NCI-H1930 (cell line): ENCODE results near the gene GREM2.

Experiments
- DNase-seq, 2 experiments: peaks; one replicate each; lab custom pipeline; 2025; lab: John Stamatoyannopoulos, UW

GREM2 gene

DNA sequence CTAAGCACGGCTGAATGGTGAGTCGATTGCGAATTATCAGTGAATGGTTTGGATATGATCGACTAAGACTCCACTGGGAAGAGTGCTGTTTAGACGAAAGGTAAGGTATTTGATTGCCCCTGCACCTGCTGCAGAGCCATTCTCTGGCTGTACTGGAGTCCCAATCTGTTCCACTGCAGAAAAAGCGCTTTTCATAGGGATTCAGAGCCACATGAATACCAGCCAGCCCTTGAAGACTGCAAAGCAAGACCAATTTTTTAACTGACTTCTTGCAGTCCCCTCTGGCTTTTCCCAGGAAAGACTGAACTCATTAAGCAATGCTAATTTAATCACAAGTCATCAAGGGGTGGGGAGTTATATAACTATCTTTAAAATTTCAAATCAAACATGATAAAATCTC lies 1.3 kb downstream of the GREM2 start:
- no peak for DNase-seq

- no peak for DNase-seq
These were observed 2.4 kb downstream of the GREM2 start for GRCh38 chr1:240609527-240610060.

- peak in 1 of 2 experiments; percentile 1 for DNase-seq
These were observed 3.2 kb downstream of the GREM2 start for GRCh38 chr1:240608707-240609106.

- DNase-seq, result no peak
These were observed 4.9 kb downstream of the GREM2 start for GRCh38 chr1:240607006-240607405.

GRCh38 chr1:240602189-240602588 lies 9.8 kb downstream of the GREM2 start:
- DNase-seq, result no peak

DNA sequence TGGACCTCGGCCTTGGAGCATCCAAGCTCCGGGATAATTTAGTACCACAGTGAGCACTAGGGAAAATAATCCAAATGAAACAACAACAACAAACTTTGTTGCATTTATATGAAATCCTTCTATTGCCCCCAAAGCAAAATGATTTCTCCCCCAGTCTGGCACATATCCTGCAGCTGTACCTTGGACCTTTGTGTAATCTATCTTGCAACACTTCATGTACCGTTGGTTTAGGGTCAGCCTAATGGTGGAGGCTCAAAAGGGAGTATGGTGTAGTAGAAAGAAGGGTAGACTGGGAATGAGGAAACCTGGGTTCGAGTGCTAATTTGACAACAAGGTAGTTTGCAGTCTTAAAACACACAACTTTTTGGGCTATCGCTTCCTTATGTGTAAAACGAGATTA lies 12.1 kb downstream of the GREM2 start:
- no peak for DNase-seq

DNA sequence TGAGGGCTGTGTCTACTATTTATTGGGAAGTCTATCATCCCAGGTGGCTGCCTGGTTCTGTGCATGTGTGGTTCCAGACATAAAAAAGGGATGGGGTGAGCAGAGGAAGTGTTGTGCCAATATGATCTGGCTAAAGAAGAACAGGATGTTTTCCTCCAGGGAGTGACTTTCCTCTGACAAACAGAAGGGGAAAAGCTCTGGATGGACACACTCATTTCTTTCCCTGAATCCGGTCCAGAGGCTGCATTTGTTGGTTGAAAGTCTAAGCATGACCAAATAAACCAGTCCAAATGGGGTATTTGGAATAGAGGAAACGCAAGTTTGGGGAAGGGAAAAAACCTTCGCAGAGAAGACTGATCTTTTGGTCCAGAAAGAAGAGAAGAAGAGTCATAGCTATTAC lies 12.7 kb downstream of the GREM2 start:
- no peak for DNase-seq

DNA sequence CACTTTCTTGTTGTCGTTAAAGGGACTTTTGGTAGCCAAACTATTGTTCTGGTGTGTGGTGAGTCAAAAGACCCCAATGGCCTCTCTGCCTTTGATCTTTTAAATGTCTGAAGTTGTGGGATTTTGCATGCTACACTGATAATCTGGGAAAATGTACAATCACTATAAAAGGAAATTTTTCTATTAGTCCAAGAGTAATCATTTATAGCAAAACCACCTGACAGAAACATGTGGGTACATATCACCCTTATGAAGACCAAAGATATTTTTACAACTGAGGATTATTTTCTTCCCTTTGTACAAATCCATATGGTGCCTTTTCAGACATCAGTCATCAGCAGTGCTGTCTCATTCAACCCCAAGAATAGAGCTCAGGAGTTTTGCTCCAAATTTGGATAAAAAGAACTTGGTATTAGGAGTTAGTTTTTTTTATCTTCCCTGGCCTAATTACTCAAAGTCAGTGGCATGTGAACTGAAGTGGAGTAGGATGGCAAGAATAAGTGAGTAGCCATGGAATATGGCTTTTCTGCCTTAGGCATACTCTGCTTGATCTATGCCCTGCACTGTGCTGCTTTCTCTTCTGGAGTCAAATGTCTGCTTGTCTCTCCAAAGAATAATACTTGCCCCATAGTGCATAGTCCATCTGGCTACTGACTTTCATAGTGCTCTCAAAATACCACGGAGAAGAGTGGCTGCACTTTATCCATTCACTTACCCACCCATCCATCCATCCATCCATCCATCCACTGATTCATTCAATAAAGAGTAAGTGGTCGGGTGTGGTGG lies 13.5 kb downstream of the GREM2 start:
- no peak for DNase-seq

- DNase-seq, result no peak
These were observed 14.7 kb downstream of the GREM2 start for GRCh38 chr1:240597153-240597745.

DNA sequence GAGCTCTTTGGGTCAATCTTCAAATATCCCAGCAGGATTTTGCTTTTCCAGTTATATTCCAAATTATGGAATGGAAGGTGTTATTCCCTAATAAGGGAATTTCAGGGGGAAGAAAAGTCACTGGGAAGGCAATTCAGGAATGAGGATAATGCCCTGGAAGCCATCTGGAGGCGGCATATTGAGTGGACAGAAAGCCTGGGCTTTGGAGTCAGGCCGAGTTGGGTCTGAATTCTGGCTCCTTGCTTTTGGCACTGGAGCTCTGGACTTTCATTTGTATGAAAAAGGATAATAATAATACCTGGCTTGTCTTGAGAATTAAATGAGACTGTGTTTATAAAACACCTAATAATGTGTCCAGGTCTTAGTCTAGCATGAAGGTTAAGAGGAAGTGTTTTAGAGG lies 16.5 kb downstream of the GREM2 start:
- DNase-seq, result no peak

DNA sequence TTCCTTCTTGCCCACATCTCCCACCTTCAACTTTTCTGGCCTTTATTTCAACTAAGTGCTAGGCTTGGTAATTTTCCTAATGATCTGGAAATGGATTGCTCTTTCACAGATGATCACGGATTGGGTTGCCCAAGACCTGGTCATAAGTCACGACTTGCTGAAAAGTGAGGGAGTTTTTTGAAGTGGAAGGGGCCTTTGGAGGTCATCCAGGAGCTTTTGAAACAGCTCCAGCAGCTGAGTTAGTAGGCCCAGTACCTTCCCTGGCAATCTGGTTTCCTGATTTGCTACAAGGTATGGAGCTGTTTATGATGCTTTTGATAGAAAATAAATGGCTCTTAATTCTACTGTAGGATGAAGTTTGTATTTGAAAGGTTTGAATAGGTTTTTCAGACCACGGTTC lies 20.4 kb downstream of the GREM2 start:
- no peak for DNase-seq

DNA sequence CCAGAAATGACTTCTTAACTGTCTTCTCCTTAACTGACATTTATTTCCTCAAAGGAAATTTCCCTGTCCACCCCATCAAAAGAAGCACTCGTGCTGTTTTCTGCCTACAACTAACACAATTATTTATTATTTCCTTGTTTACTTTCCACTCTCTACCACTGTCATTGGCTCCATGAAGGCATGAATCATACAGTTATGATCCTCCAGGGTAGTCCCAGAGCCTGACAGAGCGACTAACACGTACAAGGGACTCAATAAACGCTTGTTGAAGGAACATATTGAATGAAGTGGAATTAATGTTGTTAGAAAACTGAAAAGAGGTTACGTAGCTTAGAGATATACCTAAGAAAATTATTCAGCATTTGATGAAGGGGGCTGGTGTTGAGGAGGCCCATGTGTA lies 20.9 kb downstream of the GREM2 start:
- no peak for DNase-seq

GRCh38 chr1:240589585-240590110 lies 22.3 kb downstream of the GREM2 start:
- DNase-seq, result no peak

- DNase-seq, result no peak
These were observed 25.9 kb downstream of the GREM2 start for GRCh38 chr1:240586006-240586405.

DNA sequence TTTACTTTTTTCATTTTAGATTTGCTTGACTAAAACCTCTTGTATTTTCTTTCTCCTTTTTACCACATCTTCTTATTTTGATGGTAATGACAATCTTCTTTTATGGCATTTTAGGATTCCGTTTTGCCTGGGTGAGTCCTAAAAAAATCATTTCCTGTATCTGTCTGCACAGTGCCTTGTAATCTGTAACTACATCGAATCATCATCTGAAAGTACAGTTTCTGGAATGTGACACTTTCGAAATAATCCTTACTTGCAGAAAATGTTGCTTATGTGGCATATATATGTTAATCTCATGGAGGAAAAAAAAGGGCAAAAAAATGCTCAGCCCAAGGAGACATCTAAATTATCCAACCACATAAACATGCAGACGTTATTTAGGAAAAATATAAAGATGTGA lies 29.0 kb downstream of the GREM2 start:
- DNase-seq, result no peak

DNA sequence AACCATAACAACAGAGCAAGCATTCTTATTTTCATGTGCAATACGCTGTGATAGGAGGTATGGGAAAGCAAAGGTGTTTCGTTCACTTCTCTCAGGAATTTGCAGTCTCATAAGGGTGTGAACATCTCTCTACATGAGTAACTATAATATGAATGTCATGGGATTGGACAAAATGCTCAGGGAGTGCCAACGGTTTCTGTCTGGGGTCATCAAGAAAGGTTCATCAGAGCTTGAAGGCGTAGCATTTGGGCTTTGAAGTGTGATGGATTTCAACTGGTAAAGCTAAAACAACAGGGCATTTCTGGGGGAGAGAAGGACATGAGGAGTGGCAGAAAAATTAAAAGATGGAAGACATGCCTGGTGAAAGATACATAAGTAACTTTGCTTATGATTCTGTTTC lies 32.4 kb downstream of the GREM2 start:
- DNase-seq, result no peak

DNA sequence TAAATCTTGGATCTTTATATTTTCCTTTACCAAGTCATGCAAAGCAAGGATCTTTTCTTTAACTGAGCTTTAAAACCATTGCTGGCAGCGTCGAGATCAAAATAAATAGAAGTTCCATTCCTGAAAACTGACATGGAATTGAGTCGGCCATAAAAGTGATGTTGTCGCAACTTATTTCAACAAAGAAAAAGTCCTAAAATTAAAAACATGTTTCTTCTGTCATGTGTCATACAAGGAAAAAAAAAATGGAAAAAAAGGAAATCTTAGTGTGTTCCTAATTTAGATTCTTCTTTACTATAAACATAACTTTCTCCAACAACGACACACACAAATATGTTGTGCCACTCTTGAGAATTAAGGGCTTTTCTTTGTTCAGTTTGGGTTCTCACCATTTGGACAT lies 34.9 kb downstream of the GREM2 start:
- DNase-seq, result no peak

DNA sequence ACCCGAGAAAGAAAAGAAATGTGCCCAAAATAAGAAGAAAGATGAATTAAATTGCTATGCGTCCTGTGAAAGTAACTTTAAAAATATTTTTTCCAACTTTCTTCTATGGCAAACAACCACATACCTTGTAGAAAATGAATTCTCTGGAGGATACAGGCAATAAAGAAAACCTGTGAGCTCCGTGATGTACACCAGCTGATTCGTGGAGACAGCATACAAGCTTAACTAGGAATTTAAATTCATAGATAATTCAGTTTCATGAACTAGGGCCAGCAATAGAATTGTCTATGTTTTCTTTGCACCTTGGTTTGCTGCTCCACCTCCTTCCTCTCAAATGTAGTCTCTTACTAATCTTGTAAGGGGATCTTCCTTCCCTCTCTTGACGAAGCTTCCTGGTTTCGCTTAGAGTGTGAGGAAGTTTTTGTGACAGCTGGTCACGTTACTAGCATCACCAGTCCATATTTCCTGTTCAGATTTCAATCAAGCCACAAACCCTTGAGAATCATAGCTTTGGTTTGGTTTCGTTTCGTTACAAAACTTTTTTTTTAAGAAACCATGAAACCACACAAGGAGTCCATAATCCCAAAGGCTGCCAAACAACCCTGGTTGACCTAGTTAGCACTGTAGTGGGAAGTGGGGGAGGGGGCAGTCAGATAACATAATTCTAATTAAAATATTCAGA lies 35.8 kb downstream of the GREM2 start:
- no peak for DNase-seq

- DNase-seq, result no peak
These were observed 39.6 kb downstream of the GREM2 start for GRCh38 chr1:240572328-240572727.

DNA sequence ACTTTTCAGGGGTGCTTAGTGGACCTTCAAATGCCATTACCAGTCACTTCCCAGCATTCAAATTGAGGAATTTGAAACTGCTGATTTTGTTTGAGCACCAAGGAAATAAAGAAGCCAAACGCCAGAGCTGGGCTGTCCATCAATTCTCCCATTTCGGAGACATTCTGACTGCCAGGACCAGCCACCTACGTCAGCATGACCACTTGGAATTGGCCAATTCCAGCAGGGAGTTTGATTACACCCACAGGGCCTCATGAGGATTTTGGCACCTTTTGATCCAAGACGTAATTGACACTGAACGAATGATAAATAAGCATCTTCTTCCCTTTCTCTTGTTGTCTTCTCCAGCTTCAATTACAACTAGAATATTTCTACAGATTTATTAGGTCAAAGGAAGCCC lies 40.2 kb downstream of the GREM2 start:
- DNase-seq, result no peak

DNA sequence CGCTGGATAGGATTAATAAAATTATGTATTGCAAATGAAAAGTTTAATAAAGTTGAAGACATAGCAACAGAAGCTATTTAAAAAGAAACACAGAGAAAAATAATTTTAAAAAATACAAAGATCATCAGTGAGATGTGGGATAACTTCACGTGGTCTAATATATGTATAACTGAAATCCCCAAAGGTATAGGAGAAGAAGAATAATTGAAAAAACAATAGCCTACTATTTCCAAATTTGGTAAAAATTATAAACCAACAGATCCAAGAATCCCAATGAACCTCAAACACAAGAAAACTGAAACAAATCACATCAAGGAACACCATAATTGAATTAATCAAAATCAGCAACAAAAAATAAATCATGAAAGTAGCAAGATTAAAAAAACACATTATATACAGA lies 44.9 kb downstream of the GREM2 start:
- no peak for DNase-seq

DNA sequence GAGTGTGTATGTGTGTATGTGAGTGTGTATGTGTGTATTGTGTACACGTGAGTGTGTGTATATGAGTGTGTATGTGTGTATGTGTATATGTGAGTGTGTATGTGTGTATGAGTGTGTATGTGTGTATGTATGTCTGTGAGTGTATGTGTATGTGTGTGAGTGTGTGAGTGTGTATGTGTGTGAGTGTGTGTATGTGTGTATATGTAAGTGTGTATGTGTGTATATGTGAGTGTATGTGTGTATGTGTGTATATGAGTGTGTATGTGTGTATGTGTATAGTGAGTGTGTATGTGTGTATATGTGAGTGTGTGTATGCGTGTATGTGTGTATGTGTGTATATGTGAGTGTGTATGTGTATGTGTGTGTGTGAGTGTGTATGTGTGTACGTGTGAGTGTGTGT lies 49.2 kb downstream of the GREM2 start:
- no peak for DNase-seq

DNA sequence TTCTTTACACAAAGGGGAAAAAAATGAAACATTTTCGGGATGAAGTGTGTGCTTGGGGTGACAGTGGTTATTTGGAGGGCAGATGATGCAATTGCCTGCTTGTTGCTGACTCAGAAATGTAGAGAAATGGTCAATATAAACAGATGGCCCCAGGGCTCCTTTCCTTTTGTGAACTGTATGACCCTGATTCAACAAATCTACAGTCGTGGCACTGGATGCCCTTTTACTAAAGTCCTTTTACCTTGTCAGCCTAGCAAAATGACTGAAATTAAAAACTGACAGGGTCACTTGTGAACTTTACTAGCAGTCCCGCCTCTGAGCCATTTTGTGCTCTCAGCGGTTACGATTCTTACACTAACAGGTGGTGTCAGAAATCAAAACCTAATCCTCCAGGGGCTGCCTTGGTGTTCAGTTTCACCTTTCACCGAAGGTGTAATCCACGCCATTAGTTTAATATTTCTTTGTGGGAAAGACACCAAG lies 49.8 kb downstream of the GREM2 start:
- peak in 1 of 2 experiments; percentile 2 for DNase-seq
